ENCODE results near the gene MYOF. TPM values are rescaled to one million over a fixed set of nuclear protein-coding genes. Genes with fewer than 3 reads are reported as not detected.
A peak's percentile ranks its signal among the peaks of the same experiment; 100 is the strongest.

The MYOF gene
- total and polyA plus RNA-seq, 2 donors (not counting 1 experiment from before 2014, with no cell fraction given), result 298 to 314 TPM

- no peaks in the 10 kb centered on the region for H3K27me3 ChIP-seq (ENCODE audit: control insufficient read depth, insufficient read depth, low read length)
- no peaks in the 10 kb centered on the region for H3K9me3 ChIP-seq (ENCODE audit: control insufficient read depth, insufficient read depth, low read depth, low read length)
- H3K27ac ChIP-seq (ENCODE audit: insufficient read depth, low read length), result no peak overlapping the region
- H3K4me3 ChIP-seq (replicated peaks in 1 of 4; ENCODE audit: control extremely low read depth in 1 of 4, insufficient read depth in 1 of 4, low read depth in 3 of 4, low read length in 4 of 4), result peak overlapping the region in 3 of 4 experiments; percentile 12 to 33 (median 16)
- H4K20me1 ChIP-seq (ENCODE audit: control insufficient read depth, extremely low read depth, insufficient read depth, low read length), result no peaks in the 10 kb centered on the region
- H3K4me2 ChIP-seq (ENCODE audit: extremely low read depth, insufficient read depth, low read length), result peak overlapping the region; percentile 54
- peak overlapping the region; percentile 40 for H2AFZ ChIP-seq (ENCODE audit: low read length)
- peaks cover 39% of the 10 kb centered on the region for H3K79me2 ChIP-seq (ENCODE audit: control insufficient read depth, insufficient read depth, low read length)
- peaks cover 2% of the 10 kb centered on the region for H3K4me1 ChIP-seq (ENCODE audit: control insufficient read depth, extremely low read depth, insufficient read depth, low read length)
- H3K36me3 ChIP-seq (ENCODE audit: control insufficient read depth, insufficient read depth, low read length), result no peaks in the 10 kb centered on the region
- no peak for DNase-seq (ENCODE audit: low read depth in 2 of 2)
- no peak overlapping the region for H3K9ac ChIP-seq (ENCODE audit: insufficient read depth, low read length)
- no peak for TF ChIP-seq CTCF (conservative IDR thresholded peaks at IDR 0.05 in 1 of 2, IDR thresholded peaks at IDR 0.05 in 1 of 2; ENCODE audit: low read depth in 1 of 2, low read length in 2 of 2)
- no peak for TF ChIP-seq EZH2 (IDR thresholded peaks at IDR 0.05; ENCODE audit: low read length, missing control alignments)
These were observed 16.0 kb upstream of the MYOF start for GRCh38 chr10:93498166-93498565.

GRCh38 chr10:93496322-93497041, 14.3 kb upstream of the MYOF start, which contains the start of gene CEP55:
CEP55 (plus strand) TSS chr10:93496612; CDS start chr10:93500052, 3,440 bp downstream.
- Histone ChIP-seq H3K4me2 (ENCODE audit: extremely low read depth, insufficient read depth, low read length) (peak within 1 kb of the TSS; percentile 93), H3K27me3 (ENCODE audit: control insufficient read depth, insufficient read depth, low read length) (no peaks in the 10 kb centered on the region), H3K4me1 (ENCODE audit: control insufficient read depth, extremely low read depth, insufficient read depth, low read length) (peaks cover 2% of the 10 kb centered on the region), H3K9ac (ENCODE audit: insufficient read depth, low read length) (peak within 1 kb of the TSS; percentile 67), H3K79me2 (ENCODE audit: control insufficient read depth, insufficient read depth, low read length) (peaks cover 39% of the 10 kb centered on the region), H3K36me3 (ENCODE audit: control insufficient read depth, insufficient read depth, low read length) (no peaks in the 10 kb centered on the region), H3K4me3 (replicated peaks in 1 of 4; ENCODE audit: control extremely low read depth in 1 of 4, insufficient read depth in 1 of 4, low read depth in 3 of 4, low read length in 4 of 4) (peak within 1 kb of the TSS; percentile 84 to 94 (median 92)), H2AFZ (ENCODE audit: low read length) (peak within 1 kb of the TSS; percentile 98), H4K20me1 (ENCODE audit: control insufficient read depth, extremely low read depth, insufficient read depth, low read length) (no peaks in the 10 kb centered on the region), H3K27ac (ENCODE audit: insufficient read depth, low read length) (peak within 1 kb of the TSS; percentile 80), H3K9me3 (ENCODE audit: control insufficient read depth, insufficient read depth, low read depth, low read length) (no peaks in the 10 kb centered on the region)
- TF ChIP-seq CTCF (conservative IDR thresholded peaks at IDR 0.05 in 1 of 2, IDR thresholded peaks at IDR 0.05 in 1 of 2; ENCODE audit: low read depth in 1 of 2, low read length in 2 of 2) (no peak), EZH2 (IDR thresholded peaks at IDR 0.05; ENCODE audit: low read length, missing control alignments) (no peak)
- peak; percentile 89 to 92 for DNase-seq (ENCODE audit: low read depth in 2 of 2)

GRCh38 chr10:93495654-93496321, 13.7 kb upstream of the MYOF start:
- H3K4me3 ChIP-seq (replicated peaks in 1 of 4; ENCODE audit: control extremely low read depth in 1 of 4, insufficient read depth in 1 of 4, low read depth in 3 of 4, low read length in 4 of 4), result peak overlapping the region; percentile 84 to 94 (median 90)
- peak overlapping the region; percentile 67 for H3K9ac ChIP-seq (ENCODE audit: insufficient read depth, low read length)
- H3K27ac ChIP-seq (ENCODE audit: insufficient read depth, low read length), result peak overlapping the region; percentile 79
- peaks cover 36% of the 10 kb centered on the region for H3K79me2 ChIP-seq (ENCODE audit: control insufficient read depth, insufficient read depth, low read length)
- peak overlapping the region; percentile 98 for H2AFZ ChIP-seq (ENCODE audit: low read length)
- peak overlapping the region; percentile 93 for H3K4me2 ChIP-seq (ENCODE audit: extremely low read depth, insufficient read depth, low read length)
- DNase-seq (ENCODE audit: low read depth in 2 of 2), result peak in 1 of 2 donors; percentile 48
- no peaks in the 10 kb centered on the region for H3K9me3 ChIP-seq (ENCODE audit: control insufficient read depth, insufficient read depth, low read depth, low read length)
- TF ChIP-seq EZH2 (IDR thresholded peaks at IDR 0.05; ENCODE audit: low read length, missing control alignments), result no peak
- H3K36me3 ChIP-seq (ENCODE audit: control insufficient read depth, insufficient read depth, low read length), result no peaks in the 10 kb centered on the region
- peaks cover 2% of the 10 kb centered on the region for H3K4me1 ChIP-seq (ENCODE audit: control insufficient read depth, extremely low read depth, insufficient read depth, low read length)
- no peaks in the 10 kb centered on the region for H3K27me3 ChIP-seq (ENCODE audit: control insufficient read depth, insufficient read depth, low read length)
- no peaks in the 10 kb centered on the region for H4K20me1 ChIP-seq (ENCODE audit: control insufficient read depth, extremely low read depth, insufficient read depth, low read length)
